ENCODE measurements around the gene SEZ6L. TPM values are rescaled to one million over a fixed set of nuclear protein-coding genes. Genes with fewer than 3 reads are reported as not detected.

SEZ6L gene
- total RNA-seq, 1 donor from 2014 or later, result 1.2 TPM

DNA sequence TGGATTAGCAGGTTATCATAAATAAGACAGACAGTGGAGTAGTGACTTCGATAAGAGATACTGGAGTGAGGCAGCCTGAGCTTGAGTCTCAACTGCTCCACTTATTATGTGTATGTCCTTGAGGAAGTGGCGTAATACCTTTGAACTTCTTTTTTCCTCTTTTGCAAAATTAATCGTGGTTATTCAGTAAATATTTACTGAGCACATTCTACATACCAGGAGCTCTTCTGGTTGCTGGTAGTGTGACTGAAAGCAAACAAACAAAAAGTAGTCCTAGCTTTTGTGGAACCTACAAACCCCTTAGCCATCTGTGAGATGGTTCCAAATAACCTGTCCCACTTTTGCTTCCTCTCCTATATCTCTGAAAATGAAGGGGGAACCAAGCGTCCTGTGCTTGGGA is 134.2 kb downstream of the SEZ6L start:
- Mint-ChIP-seq H3K36me3 (ENCODE audit: low read depth, unreplicated experiment) (no peaks in the 10 kb centered on the region), H3K9me3 (ENCODE audit: unreplicated experiment) (no peaks in the 10 kb centered on the region), H3K4me1 (ENCODE audit: unreplicated experiment) (no peaks in the 10 kb centered on the region), H3K4me3 (ENCODE audit: unreplicated experiment) (no peak overlapping the region), H3K27me3 (ENCODE audit: unreplicated experiment) (no peaks in the 10 kb centered on the region), H3K27ac (ENCODE audit: unreplicated experiment) (no peak overlapping the region)
- DNase-seq (ENCODE audit: low spot score), result no peak
- TF ChIP-seq, protein P1, sequence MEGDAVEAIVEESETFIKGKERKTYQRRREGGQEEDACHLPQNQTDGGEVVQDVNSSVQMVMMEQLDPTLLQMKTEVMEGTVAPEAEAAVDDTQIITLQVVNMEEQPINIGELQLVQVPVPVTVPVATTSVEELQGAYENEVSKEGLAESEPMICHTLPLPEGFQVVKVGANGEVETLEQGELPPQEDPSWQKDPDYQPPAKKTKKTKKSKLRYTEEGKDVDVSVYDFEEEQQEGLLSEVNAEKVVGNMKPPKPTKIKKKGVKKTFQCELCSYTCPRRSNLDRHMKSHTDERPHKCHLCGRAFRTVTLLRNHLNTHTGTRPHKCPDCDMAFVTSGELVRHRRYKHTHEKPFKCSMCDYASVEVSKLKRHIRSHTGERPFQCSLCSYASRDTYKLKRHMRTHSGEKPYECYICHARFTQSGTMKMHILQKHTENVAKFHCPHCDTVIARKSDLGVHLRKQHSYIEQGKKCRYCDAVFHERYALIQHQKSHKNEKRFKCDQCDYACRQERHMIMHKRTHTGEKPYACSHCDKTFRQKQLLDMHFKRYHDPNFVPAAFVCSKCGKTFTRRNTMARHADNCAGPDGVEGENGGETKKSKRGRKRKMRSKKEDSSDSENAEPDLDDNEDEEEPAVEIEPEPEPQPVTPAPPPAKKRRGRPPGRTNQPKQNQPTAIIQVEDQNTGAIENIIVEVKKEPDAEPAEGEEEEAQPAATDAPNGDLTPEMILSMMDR (IDR thresholded peaks at IDR 0.05; ENCODE audit: unreplicated experiment), result no peak

GRCh38 chr22:26304730-26305129 is 135.5 kb downstream of the SEZ6L start:
- Mint-ChIP-seq H3K9me3 (ENCODE audit: unreplicated experiment) (no peaks in the 10 kb centered on the region), H3K4me1 (ENCODE audit: unreplicated experiment) (no peaks in the 10 kb centered on the region), H3K27me3 (ENCODE audit: unreplicated experiment) (no peaks in the 10 kb centered on the region), H3K27ac (ENCODE audit: unreplicated experiment) (no peak overlapping the region), H3K36me3 (ENCODE audit: low read depth, unreplicated experiment) (no peaks in the 10 kb centered on the region), H3K4me3 (ENCODE audit: unreplicated experiment) (no peak overlapping the region)
- DNase-seq (ENCODE audit: low spot score), result no peak
- TF ChIP-seq, protein P1 (IDR thresholded peaks at IDR 0.05; ENCODE audit: unreplicated experiment), result no peak

GRCh38 chr22:26308467-26308866 is 139.2 kb downstream of the SEZ6L start:
- H3K27me3 Mint-ChIP-seq (ENCODE audit: unreplicated experiment), result no peaks in the 10 kb centered on the region
- H3K9me3 Mint-ChIP-seq (ENCODE audit: unreplicated experiment), result no peaks in the 10 kb centered on the region
- H3K4me3 Mint-ChIP-seq (ENCODE audit: unreplicated experiment), result no peak overlapping the region
- H3K36me3 Mint-ChIP-seq (ENCODE audit: low read depth, unreplicated experiment), result no peaks in the 10 kb centered on the region
- TF ChIP-seq, protein P1 (IDR thresholded peaks at IDR 0.05; ENCODE audit: unreplicated experiment), result no peak
- no peak for DNase-seq (ENCODE audit: low spot score)
- H3K4me1 Mint-ChIP-seq (ENCODE audit: unreplicated experiment), result no peaks in the 10 kb centered on the region
- no peak overlapping the region for H3K27ac Mint-ChIP-seq (ENCODE audit: unreplicated experiment)

GRCh38 chr22:26310616-26311015 is 141.4 kb downstream of the SEZ6L start:
- Mint-ChIP-seq H3K27me3 (ENCODE audit: unreplicated experiment) (no peaks in the 10 kb centered on the region), H3K27ac (ENCODE audit: unreplicated experiment) (no peak overlapping the region)
- DNase-seq (ENCODE audit: low spot score), result no peak

GRCh38 chr22:26313291-26313690 is 144.0 kb downstream of the SEZ6L start:
- no peaks in the 10 kb centered on the region for H3K9me3 Mint-ChIP-seq (ENCODE audit: unreplicated experiment)
- no peak overlapping the region for H3K27ac Mint-ChIP-seq (ENCODE audit: unreplicated experiment)
- TF ChIP-seq, protein P1 (IDR thresholded peaks at IDR 0.05; ENCODE audit: unreplicated experiment), result no peak
- H3K27me3 Mint-ChIP-seq (ENCODE audit: unreplicated experiment), result no peaks in the 10 kb centered on the region
- no peaks in the 10 kb centered on the region for H3K36me3 Mint-ChIP-seq (ENCODE audit: low read depth, unreplicated experiment)
- no peaks in the 10 kb centered on the region for H3K4me1 Mint-ChIP-seq (ENCODE audit: unreplicated experiment)
- no peak overlapping the region for H3K4me3 Mint-ChIP-seq (ENCODE audit: unreplicated experiment)
- no peak for DNase-seq (ENCODE audit: low spot score)

More at GRCh38 chr22:26310616-26311015, 141.4 kb downstream of the SEZ6L start:
- Mint-ChIP-seq H3K4me3 (ENCODE audit: unreplicated experiment) (no peak overlapping the region), H3K4me1 (ENCODE audit: unreplicated experiment) (no peaks in the 10 kb centered on the region), H3K9me3 (ENCODE audit: unreplicated experiment) (no peaks in the 10 kb centered on the region), H3K36me3 (ENCODE audit: low read depth, unreplicated experiment) (no peaks in the 10 kb centered on the region)
- TF ChIP-seq, protein P1 (IDR thresholded peaks at IDR 0.05; ENCODE audit: unreplicated experiment), result no peak
